AG09309 (cell line): Measurements from ENCODE around the gene CACNB2.

Experiments used
- DNase-seq: peaks from one replicate; pipeline ENCODE4 v3.0.0-alpha.2; 2010; ENCODE audit warnings: low read depth
- H3K4me3 ChIP-seq: 2 replicates; pipeline ENCODE4 v1.5.1; 2011; ENCODE audit warnings: mild to moderate bottlenecking, low read depth, low read length, moderate library complexity; ENCODE audit not compliant: control insufficient read depth
- CTCF ChIP-seq: IDR thresholded peaks from 2 replicates; pipeline ENCODE4 v1.5.1; 2011; ENCODE audit warnings: mild to moderate bottlenecking, low read depth, low read length, inconsistent platforms; ENCODE audit not compliant: insufficient read depth, control insufficient read depth; ENCODE audit errors: missing control alignments

The CACNB2 gene

GRCh38 chr10:18290651-18291313 is 150.6 kb downstream of the CACNB2 start:
- no peak overlapping the region for H3K4me3 ChIP-seq
- DNase-seq, result no peak
- TF ChIP-seq CTCF, result no peak

- no peak overlapping the region for H3K4me3 ChIP-seq
- TF ChIP-seq CTCF, result no peak
- no peak for DNase-seq
These were observed 153.6 kb downstream of the CACNB2 start for GRCh38 chr10:18293536-18294510.

GRCh38 chr10:18294633-18295032 is 154.4 kb downstream of the CACNB2 start:
- TF ChIP-seq CTCF, result no peak

GRCh38 chr10:18297659-18298058 is 157.4 kb downstream of the CACNB2 start:
- no peak overlapping the region for H3K4me3 ChIP-seq
- no peak for DNase-seq
- no peak for TF ChIP-seq CTCF

More at GRCh38 chr10:18294633-18295032, 154.4 kb downstream of the CACNB2 start:
- DNase-seq, result no peak
- no peak overlapping the region for H3K4me3 ChIP-seq

- H3K4me3 ChIP-seq, result no peak overlapping the region
- no peak for TF ChIP-seq CTCF
- DNase-seq, result no peak
These were observed 158.0 kb downstream of the CACNB2 start for GRCh38 chr10:18298256-18298655.

- DNase-seq, result no peak
- TF ChIP-seq CTCF, result no peak
- H3K4me3 ChIP-seq, result no peak overlapping the region
These were observed 163.9 kb downstream of the CACNB2 start for GRCh38 chr10:18303851-18304801.
